Vagina (tissue), 2 donors: ENCODE results near the gene SPATS2.

Source experiments
- POLR2A ChIP-seq, 2 donors: fragments of 450-650 bp; IDR thresholded peaks; one replicate each; pipeline ENCODE4 v1.6.1; 2017; ENCODE audit warnings: antibody characterized with exemption in 2 of 2, mild to moderate bottlenecking in 2 of 2, moderate library complexity in 2 of 2
- POLR2AphosphoS5 ChIP-seq, 2 donors: sonication (generic); formaldehyde crosslinking; IDR thresholded peaks; one replicate each; pipeline ENCODE4 v1.9.0; 2017; ENCODE audit warnings: antibody characterized with exemption in 2 of 2, mild to moderate bottlenecking in 2 of 2, low read depth in 1 of 2; ENCODE audit not compliant: insufficient read depth in 1 of 2
- TF ChIP-seq, protein P1 (sequence below), 3 experiments: fragments of 450-650 bp in 2 of 3; fragments of 200-600 bp in 1 of 3; sonication (generic) in 1 of 3; IDR thresholded peaks; one replicate each; pipeline ENCODE4 v1.5.1; 2017 to 2019; ENCODE audit warnings: antibody characterized with exemption in 3 of 3, mild to moderate bottlenecking in 2 of 3, moderate library complexity in 2 of 3

DNA sequence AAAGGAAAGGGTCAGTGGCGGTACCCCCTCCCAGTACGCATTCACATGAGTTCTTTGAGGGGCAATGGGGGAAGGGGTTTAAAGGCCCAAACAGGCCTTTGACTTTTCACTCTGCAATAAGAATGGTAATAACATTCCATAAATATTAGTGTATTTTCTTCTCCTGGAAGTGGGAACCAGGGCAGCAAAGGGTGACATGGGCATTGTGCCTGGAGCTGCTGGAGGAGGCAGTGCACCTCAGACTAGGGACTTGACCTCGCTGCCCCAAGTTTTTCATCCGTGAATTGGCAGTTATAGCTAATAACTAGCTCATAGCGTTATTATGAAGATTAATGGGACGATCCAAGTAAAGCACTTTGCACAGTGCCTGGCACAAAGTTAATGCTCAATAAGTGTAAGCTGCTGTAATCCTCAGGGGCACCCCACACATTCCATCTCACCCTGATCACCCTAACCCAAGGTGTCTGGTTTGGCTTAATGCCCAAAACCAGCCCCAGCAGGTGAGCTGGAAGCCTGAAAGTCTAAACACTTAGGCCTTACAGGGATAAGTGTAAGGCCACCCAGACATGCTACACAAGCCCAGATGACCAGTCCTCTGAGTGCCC, 168.8 kb downstream of the SPATS2 start:
- TF ChIP-seq, protein P1, sequence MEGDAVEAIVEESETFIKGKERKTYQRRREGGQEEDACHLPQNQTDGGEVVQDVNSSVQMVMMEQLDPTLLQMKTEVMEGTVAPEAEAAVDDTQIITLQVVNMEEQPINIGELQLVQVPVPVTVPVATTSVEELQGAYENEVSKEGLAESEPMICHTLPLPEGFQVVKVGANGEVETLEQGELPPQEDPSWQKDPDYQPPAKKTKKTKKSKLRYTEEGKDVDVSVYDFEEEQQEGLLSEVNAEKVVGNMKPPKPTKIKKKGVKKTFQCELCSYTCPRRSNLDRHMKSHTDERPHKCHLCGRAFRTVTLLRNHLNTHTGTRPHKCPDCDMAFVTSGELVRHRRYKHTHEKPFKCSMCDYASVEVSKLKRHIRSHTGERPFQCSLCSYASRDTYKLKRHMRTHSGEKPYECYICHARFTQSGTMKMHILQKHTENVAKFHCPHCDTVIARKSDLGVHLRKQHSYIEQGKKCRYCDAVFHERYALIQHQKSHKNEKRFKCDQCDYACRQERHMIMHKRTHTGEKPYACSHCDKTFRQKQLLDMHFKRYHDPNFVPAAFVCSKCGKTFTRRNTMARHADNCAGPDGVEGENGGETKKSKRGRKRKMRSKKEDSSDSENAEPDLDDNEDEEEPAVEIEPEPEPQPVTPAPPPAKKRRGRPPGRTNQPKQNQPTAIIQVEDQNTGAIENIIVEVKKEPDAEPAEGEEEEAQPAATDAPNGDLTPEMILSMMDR (IDR thresholded peaks at IDR 0.05) = no peak
- TF ChIP-seq POLR2A (IDR thresholded peaks at IDR 0.05) = no peak
- no peak for TF ChIP-seq POLR2AphosphoS5 (IDR thresholded peaks at IDR 0.05; ENCODE audit: insufficient read depth in 1 of 2, low read depth in 1 of 2)
